ENCODE data around the gene EPS8.

Gene EPS8

GRCh38 chr12:15651371-15651770, 137.8 kb downstream of the EPS8 start:
- peak; percentile 79 for TF ChIP-seq GATA3 (IDR thresholded peaks at IDR 0.05; ENCODE audit: low read depth, low read length)
- TF ChIP-seq GATA2 (IDR thresholded peaks at IDR 0.05; ENCODE audit: low read depth, low read length) = peak; percentile 22; the same call in 1 of the 2 replicates

DNA sequence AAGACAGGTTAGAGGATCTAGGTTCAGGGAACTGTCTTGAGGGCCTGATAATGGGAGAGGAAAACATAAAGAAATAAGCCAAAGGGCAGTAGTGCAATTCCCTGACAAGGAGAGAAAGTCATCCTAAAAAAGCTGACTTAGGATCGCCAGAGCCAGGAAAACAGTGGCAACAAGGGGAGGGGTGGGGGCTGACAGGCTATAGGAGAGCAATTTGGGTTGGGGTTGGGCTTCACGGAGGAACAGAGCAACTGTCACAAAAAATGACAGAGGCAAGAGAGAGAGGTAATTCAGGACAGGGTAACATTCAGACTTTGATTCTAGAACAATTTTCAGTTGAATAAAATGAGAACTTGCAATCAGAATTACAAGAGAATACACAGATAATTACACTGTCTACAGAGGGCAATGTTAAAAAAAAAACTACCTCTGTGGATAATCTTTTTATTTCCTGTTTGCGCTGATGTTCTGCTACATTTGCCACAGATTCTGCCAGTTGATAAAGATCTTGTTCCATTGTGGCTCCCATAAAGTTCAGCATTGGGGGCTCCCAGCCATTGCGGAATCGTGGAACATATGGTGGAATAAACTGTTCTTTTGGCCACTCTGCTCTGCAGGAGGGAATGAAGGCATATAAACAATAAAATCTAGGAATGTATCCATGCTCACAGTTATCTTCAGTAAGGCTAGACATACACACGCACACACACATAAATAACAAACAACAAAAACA, 138.6 kb downstream of the EPS8 start:
- TF ChIP-seq GATA3 (IDR thresholded peaks at IDR 0.05; ENCODE audit: low read depth, low read length) (peak; percentile 69), GATA2 (IDR thresholded peaks at IDR 0.05; ENCODE audit: low read depth, low read length) (peak; percentile 77)

DNA sequence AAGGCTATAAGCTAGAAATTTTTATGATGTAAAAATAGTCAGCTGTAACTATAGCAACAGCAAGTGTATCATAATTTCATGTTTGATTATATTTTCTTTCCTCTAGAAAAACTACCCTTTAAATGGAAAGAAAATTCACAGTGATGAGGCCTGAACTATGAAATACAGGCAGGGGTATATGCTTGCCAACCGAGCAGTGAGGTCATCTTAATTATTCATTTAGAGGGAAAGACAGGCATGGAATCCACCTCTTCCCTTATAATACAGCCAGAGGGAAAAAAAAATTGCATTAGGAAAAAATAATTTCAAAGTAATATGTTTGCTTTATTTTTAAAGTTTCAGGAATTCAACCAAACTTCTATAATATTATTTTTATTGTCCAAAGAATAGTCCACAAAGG, 139.8 kb downstream of the EPS8 start:
- TF ChIP-seq GATA3 (IDR thresholded peaks at IDR 0.05; ENCODE audit: low read depth, low read length) = no peak
- no peak for TF ChIP-seq GATA2 (IDR thresholded peaks at IDR 0.05; ENCODE audit: low read depth, low read length)

DNA sequence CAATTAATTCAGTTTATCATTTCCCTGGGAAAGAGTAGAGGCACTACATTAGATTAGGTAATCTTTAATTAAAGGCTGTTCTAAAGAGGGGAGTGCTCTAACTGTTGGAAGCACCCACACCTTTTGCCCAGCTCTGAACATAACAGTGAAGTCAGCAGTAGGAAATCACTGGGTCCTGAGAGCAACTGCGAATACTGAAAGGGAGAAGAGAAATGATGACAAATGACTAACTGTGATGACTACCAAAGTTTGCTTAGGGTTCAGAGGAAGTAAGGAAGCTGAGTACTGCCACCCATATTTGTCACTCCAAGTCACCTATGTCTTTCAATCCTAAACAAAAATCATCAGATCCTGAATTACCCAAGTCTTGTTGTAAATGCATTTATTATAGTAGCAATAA, 140.6 kb downstream of the EPS8 start:
- TF ChIP-seq GATA2 (IDR thresholded peaks at IDR 0.05; ENCODE audit: low read depth, low read length) (no peak), GATA3 (IDR thresholded peaks at IDR 0.05; ENCODE audit: low read depth, low read length) (no peak)

DNA sequence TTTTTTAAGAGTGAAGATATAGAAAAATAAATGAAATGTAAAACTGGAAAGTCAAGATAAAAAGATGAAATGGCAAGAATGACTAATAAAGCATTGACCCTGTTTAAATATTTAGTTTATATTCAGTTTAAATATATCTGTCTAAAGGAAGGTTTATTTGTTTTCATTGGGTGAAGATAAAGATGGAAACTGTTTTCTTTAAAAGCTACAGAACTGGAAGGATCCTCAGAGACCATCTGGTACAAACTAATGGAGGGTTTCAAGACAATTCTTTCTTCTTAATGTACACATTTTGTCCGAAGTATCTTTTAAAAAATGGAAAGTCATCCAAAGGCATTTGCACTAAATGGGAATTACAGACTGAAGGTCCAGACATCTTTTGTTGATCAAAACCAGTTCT, 142.6 kb downstream of the EPS8 start:
- TF ChIP-seq GATA2 (IDR thresholded peaks at IDR 0.05; ENCODE audit: low read depth, low read length) (no peak), GATA3 (IDR thresholded peaks at IDR 0.05; ENCODE audit: low read depth, low read length) (no peak)

DNA sequence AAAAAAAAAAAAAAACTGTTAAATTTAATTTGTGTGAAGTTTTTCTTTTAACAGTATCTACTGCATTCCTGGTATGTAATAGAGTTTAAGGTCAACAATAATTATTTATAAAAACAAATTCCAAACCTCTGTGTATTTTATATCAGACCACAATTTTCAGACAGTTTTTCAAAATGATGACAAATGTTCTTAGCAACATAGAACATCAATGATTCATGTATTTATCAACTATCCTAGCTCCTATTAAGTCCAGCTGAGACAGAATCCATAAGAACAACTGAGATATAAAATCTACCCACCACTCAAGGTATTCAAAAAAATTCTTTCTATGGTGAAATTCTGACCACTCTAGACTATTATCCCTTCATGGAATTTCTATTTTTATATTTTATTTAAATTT, 144.5 kb downstream of the EPS8 start:
- TF ChIP-seq GATA2 (IDR thresholded peaks at IDR 0.05; ENCODE audit: low read depth, low read length) (no peak), GATA3 (IDR thresholded peaks at IDR 0.05; ENCODE audit: low read depth, low read length) (no peak)

GRCh38 chr12:15638231-15638630, 151.0 kb downstream of the EPS8 start:
- TF ChIP-seq GATA3 (IDR thresholded peaks at IDR 0.05; ENCODE audit: low read depth, low read length) = no peak
- no peak for TF ChIP-seq GATA2 (IDR thresholded peaks at IDR 0.05; ENCODE audit: low read depth, low read length)

GRCh38 chr12:15636060-15636890, 152.9 kb downstream of the EPS8 start:
- TF ChIP-seq GATA2 (IDR thresholded peaks at IDR 0.05; ENCODE audit: low read depth, low read length) = no peak
- TF ChIP-seq GATA3 (IDR thresholded peaks at IDR 0.05; ENCODE audit: low read depth, low read length) = no peak

DNA sequence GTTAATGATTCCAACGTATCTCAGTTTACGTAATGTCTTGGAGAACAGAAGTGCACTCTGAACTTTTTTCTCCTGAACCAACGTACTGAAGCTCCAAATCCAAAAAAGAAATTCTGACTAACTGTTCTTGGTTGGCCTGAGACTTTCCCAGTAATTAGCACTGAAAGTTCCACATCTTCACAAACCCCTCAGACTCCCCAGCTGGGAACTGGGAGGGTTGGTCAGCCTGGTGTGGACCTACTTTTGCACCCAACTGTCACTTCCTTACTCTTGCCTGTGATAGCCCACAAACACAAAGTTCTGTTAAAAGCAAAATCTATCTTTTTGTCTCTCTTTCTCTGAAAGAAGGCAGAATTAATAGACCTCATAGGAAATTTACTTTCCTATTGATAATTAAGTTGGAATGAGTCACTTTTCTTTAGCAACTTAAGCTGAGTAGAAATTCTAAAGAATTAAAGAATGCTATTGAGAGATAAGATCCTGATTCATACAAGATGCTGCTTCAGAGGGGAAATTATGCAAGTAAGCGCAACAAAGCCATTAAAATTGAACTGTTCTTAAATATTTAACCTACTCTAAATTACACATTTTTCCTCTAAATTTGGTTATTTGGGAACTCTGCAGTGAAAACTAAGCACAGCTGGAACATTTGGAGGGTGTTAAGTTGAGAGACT, 155.0 kb downstream of the EPS8 start:
- TF ChIP-seq GATA2 (IDR thresholded peaks at IDR 0.05; ENCODE audit: low read depth, low read length) (no peak), GATA3 (IDR thresholded peaks at IDR 0.05; ENCODE audit: low read depth, low read length) (no peak)

- no peak for TF ChIP-seq GATA2 (IDR thresholded peaks at IDR 0.05; ENCODE audit: low read depth, low read length)
- no peak for TF ChIP-seq GATA3 (IDR thresholded peaks at IDR 0.05; ENCODE audit: low read depth, low read length)
Observed at GRCh38 chr12:15633201-15633600, 156.0 kb downstream of the EPS8 start.

- TF ChIP-seq GATA2 (IDR thresholded peaks at IDR 0.05; ENCODE audit: low read depth, low read length) = no peak
- TF ChIP-seq GATA3 (IDR thresholded peaks at IDR 0.05; ENCODE audit: low read depth, low read length) = no peak
Observed at GRCh38 chr12:15632708-15633107, 156.5 kb downstream of the EPS8 start.

DNA sequence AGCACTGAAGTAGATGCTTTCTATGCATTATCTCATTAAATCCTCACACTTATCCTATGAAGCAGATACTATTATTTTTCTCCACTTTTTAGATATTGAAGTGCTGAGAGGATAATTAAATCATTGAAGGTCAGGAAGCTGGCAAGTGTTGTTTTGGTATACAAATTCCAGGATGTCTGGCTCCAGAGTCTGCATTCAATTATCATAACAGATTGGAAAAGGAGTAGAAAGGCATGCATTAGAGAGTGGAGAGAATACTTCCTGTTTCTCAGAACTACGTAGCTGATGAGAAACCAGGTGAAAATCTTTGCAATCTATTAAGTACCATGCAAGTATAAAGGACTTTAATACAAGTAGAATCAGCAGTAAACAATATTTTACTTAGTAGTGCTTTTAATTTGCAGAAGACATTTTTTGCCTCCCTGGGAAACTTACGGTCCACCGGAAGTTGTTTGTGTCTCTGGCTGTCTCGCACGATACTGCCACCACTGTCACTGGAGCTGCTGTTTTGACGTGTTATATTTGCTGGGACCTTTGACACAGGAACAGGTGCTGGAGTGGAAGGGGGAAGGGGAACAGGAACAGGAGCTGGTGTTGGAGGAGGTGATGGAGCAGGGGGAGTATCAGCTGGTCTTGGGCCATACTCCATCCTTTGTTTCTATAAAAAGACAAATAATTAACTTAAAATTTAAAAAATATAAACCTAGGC, 158.0 kb downstream of the EPS8 start:
- TF ChIP-seq GATA2 (IDR thresholded peaks at IDR 0.05; ENCODE audit: low read depth, low read length) = no peak
- TF ChIP-seq GATA3 (IDR thresholded peaks at IDR 0.05; ENCODE audit: low read depth, low read length) = no peak

- TF ChIP-seq GATA3 (IDR thresholded peaks at IDR 0.05; ENCODE audit: low read depth, low read length) = no peak
- TF ChIP-seq GATA2 (IDR thresholded peaks at IDR 0.05; ENCODE audit: low read depth, low read length) = no peak
Observed at GRCh38 chr12:15629761-15630160, 159.4 kb downstream of the EPS8 start.

DNA sequence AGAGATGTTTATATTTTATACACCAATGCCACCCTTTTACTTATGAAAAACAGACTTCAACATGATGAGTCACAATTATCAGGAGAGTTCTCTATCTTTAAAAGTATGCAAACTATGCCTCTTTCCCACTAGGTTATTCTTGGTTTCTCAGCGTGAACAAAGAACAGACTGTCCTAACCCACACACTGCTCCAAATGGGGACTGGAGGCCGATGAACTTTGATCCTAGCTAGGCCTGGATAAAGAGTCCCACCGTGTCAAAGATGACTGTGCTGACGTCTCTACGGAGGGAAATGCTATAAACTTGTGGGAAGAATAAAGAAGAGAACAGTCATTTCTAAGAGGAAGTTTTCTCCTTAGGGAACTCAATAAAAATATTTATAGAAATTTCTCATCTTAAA, 160.1 kb downstream of the EPS8 start:
- TF ChIP-seq GATA2 (IDR thresholded peaks at IDR 0.05; ENCODE audit: low read depth, low read length) (no peak), GATA3 (IDR thresholded peaks at IDR 0.05; ENCODE audit: low read depth, low read length) (no peak)

Data from SH-SY5Y (cell line).